Activated CD8-positive, alpha-beta memory T cell treated with anti-CD3 and anti-CD28 coated beads, Interleukin-2, amount 10 ng/mL, durations not matched to agents 7 days and 5 days (primary cell): ENCODE data around the gene EXOG. TPM values are rescaled to one million over a fixed set of nuclear protein-coding genes. Genes with fewer than 3 reads are reported as not detected.

Source experiments
- ATAC-seq: fragments of 150-1000 bp; cut with Tn5 transposase; one replicate; pipeline ENCODE4 v1.10.0; 2021; ENCODE audit warnings: moderate library complexity
- CTCF ChIA-PET: fragments of 350-600 bp; sonication (Branson Sonifier 250); formaldehyde crosslinking; loops from one replicate; lab custom pipeline; 2021; ENCODE audit warnings: antibody characterized with exemption; lab: Charles Lee
- DNase-seq: peaks from one replicate; pipeline ENCODE4 v3.0.0-alpha.2; 2020
- H3K27ac Mint-ChIP-seq: one replicate; pipeline ENCODE4 v1.8.0; 2021; ENCODE audit warnings: mild to moderate bottlenecking, mixed read lengths
- H3K27me3 Mint-ChIP-seq: one replicate; pipeline ENCODE4 v1.8.0; 2021; ENCODE audit warnings: mixed read lengths
- H3K36me3 Mint-ChIP-seq: one replicate; pipeline ENCODE4 v1.8.0; 2021; ENCODE audit warnings: mild to moderate bottlenecking, mixed read lengths
- H3K4me1 Mint-ChIP-seq: one replicate; pipeline ENCODE4 v1.8.0; 2021; ENCODE audit warnings: mixed read lengths
- H3K4me3 Mint-ChIP-seq: one replicate; pipeline ENCODE4 v1.8.0; 2021; ENCODE audit warnings: mild to moderate bottlenecking, moderate library complexity, mixed read lengths
- H3K9me3 Mint-ChIP-seq: one replicate; pipeline ENCODE4 v1.8.0; 2022; ENCODE audit warnings: low read depth, mixed read lengths
- total RNA-seq, 2 experiments: library from RNA; stranded (reverse); gene quantifications; one replicate each; pipeline ENCODE4 v1.2.3, GENCODE V29; 2021

Gene EXOG
- total RNA-seq, 2 experiments from 2014 or later, result 19.7 to 23.8 TPM

DNA sequence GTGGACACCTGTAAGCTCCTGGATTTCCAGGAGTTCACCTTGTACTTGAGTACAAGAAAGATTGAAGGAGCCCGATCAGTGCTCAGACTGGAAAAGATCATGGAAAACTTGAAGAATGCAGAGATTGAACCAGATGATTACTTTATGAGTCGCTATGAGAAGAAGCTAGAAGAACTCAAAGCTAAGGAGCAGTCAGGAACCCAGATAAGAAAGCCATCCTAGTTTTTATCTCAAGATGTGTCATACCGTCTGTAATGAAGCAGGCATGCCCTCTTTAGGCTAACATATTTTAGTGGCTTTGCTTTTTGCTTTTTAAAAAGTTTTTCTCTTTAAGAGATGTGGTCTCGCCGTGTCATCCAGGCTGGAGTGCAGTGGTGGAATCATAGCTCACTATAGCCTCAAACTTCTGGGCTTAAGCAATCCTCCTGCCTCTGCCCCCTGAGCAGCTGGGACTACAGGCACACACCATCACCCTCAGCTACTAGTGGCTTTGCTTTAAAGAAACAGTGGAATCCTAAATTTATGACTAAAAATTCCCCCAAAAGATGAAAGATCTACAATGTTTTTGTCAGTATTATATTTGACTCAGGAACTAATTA, 28.1 kb downstream of the EXOG start:
- H3K36me3 Mint-ChIP-seq, result peaks cover 12% of the 10 kb centered on the region
- CTCF ChIA-PET, result interaction anchor here (1.0 to 3.0 kb wide), 8 partner anchors 10 to 764 kb away, joined by 3 to 14 read pairs (median 3); partner anchors contain the start of gene EXOG
- no peaks in the 10 kb centered on the region for H3K27me3 Mint-ChIP-seq
- H3K4me1 Mint-ChIP-seq, result peaks cover 20% of the 10 kb centered on the region
- no peak for DNase-seq
- no peaks in the 10 kb centered on the region for H3K9me3 Mint-ChIP-seq
- H3K27ac Mint-ChIP-seq, result no peak overlapping the region
- no peak overlapping the region for H3K4me3 Mint-ChIP-seq
- ATAC-seq, result no peak

GRCh38 chr3:38526792-38527191, 30.7 kb downstream of the EXOG start:
- no peak overlapping the region for H3K4me3 Mint-ChIP-seq
- H3K27me3 Mint-ChIP-seq, result no peaks in the 10 kb centered on the region
- CTCF ChIA-PET, result no interaction called here
- DNase-seq, result no peak
- no peaks in the 10 kb centered on the region for H3K9me3 Mint-ChIP-seq
- H3K4me1 Mint-ChIP-seq, result no peaks in the 10 kb centered on the region
- ATAC-seq, result no peak
- peaks cover 12% of the 10 kb centered on the region for H3K36me3 Mint-ChIP-seq
- no peak overlapping the region for H3K27ac Mint-ChIP-seq

DNA sequence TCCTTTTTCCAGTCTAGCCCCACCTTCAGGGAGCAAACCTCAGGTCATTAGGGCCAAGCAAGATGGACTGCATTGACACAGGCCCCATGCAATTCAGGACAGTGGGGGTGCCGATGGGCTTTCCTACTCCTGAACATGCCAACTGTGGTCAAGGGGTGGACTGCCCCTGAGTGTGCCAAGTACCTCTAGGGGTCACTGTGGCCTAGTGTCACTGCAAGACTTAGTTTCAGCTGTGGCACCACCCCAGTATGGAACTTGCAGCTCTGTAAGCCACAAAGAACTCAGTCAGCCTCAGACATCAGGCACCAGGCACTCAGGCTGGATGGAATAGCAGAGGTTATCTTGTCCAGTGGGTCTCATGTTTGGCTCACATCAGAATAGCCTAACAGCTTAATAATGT, 32.3 kb downstream of the EXOG start:
- ATAC-seq (no peak), DNase-seq (no peak)
- Mint-ChIP-seq H3K36me3 (peaks cover 10% of the 10 kb centered on the region), H3K4me3 (no peak overlapping the region), H3K27me3 (no peaks in the 10 kb centered on the region), H3K4me1 (no peaks in the 10 kb centered on the region), H3K9me3 (no peaks in the 10 kb centered on the region), H3K27ac (no peak overlapping the region)
- CTCF ChIA-PET, result interaction anchor here (1.7 kb wide), 1 partner anchor 32 kb away, joined by 4 read pairs; the partner anchor contains the start of gene EXOG

- H3K4me3 Mint-ChIP-seq, result no peak overlapping the region
- no peaks in the 10 kb centered on the region for H3K4me1 Mint-ChIP-seq
- H3K36me3 Mint-ChIP-seq, result peaks cover 7% of the 10 kb centered on the region
These were observed 36.4 kb downstream of the EXOG start for GRCh38 chr3:38532529-38532928.

GRCh38 chr3:38533285-38533976, 37.3 kb downstream of the EXOG start:
- H3K36me3 Mint-ChIP-seq, result peaks cover 7% of the 10 kb centered on the region
- H3K4me3 Mint-ChIP-seq, result no peak overlapping the region
- H3K27me3 Mint-ChIP-seq, result no peaks in the 10 kb centered on the region
- DNase-seq (no peak), ATAC-seq (no peak)
- no peaks in the 10 kb centered on the region for H3K9me3 Mint-ChIP-seq
- CTCF ChIA-PET, result interaction anchor here (1.4 to 1.6 kb wide), 2 partner anchors 12 kb away, joined by 3 to 7 read pairs; no protein-coding TSS in a partner anchor
- H3K27ac Mint-ChIP-seq, result no peak overlapping the region
- H3K4me1 Mint-ChIP-seq, result no peaks in the 10 kb centered on the region

More at GRCh38 chr3:38532529-38532928, 36.4 kb downstream of the EXOG start:
- ATAC-seq (no peak), DNase-seq (no peak)
- no peaks in the 10 kb centered on the region for H3K9me3 Mint-ChIP-seq
- no peaks in the 10 kb centered on the region for H3K27me3 Mint-ChIP-seq
- H3K27ac Mint-ChIP-seq, result no peak overlapping the region
- CTCF ChIA-PET, result interaction anchor here (1.4 kb wide), 1 partner anchor 11 kb away, joined by 3 read pairs; no protein-coding TSS in a partner anchor

DNA sequence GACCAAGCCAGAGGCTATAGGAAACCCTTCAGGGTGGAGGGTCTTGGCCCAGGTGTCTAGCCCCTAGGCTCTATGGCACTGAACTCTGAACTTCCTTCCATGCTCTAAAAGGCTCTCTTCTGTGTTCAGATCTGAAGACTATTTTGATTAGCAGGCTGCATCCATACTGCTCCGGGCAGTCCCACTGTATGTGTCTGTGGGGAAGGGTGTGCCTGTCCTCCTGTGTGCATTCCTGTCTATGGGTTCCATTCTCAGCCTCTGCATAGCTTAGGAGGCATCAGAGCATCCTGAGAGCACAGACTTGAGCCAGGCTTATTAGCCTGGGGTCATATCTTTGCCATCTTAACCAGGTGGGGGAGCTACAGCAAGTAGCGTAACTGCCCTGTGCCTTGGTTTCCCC, 38.0 kb downstream of the EXOG start:
- H3K9me3 Mint-ChIP-seq, result no peaks in the 10 kb centered on the region
- H3K36me3 Mint-ChIP-seq, result peaks cover 7% of the 10 kb centered on the region
- H3K4me3 Mint-ChIP-seq, result no peak overlapping the region
- no peaks in the 10 kb centered on the region for H3K27me3 Mint-ChIP-seq
- no peaks in the 10 kb centered on the region for H3K4me1 Mint-ChIP-seq
- DNase-seq (no peak), ATAC-seq (no peak)
- H3K27ac Mint-ChIP-seq, result no peak overlapping the region
- CTCF ChIA-PET, result interaction anchor here (0.7 to 1.6 kb wide), 2 partner anchors 10 to 13 kb away, joined by 3 to 7 read pairs; no protein-coding TSS in a partner anchor

DNA sequence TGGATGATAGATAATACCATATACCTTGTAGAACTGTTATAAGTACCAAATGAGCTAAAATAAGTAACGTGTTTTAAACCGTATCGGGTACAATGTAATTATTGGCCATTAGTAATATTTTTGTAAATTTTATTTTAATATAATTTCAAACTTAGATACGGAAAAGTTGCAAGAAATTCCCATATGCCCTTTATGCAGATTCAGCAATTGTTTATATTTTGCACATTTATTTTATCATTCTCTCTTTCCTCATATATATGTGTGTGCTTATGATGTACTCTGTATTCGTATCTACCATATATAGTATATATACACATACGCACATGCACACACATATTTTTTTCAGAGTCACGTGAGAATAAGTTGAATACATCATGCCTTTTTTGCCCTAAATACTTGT, 38.5 kb downstream of the EXOG start:
- Mint-ChIP-seq H3K27me3 (no peaks in the 10 kb centered on the region), H3K9me3 (no peaks in the 10 kb centered on the region), H3K36me3 (peaks cover 7% of the 10 kb centered on the region), H3K4me3 (no peak overlapping the region), H3K4me1 (no peaks in the 10 kb centered on the region), H3K27ac (no peak overlapping the region)
- DNase-seq (no peak), ATAC-seq (no peak)
- CTCF ChIA-PET, result interaction anchor here (0.7 to 1.6 kb wide), 2 partner anchors 11 to 13 kb away, joined by 3 to 7 read pairs; no protein-coding TSS in a partner anchor

GRCh38 chr3:38536671-38537070, 40.5 kb downstream of the EXOG start:
- H3K4me3 Mint-ChIP-seq, result no peak overlapping the region
- no peaks in the 10 kb centered on the region for H3K9me3 Mint-ChIP-seq
- no peak for DNase-seq
- no peak for ATAC-seq
- no peaks in the 10 kb centered on the region for H3K27me3 Mint-ChIP-seq
- no peaks in the 10 kb centered on the region for H3K4me1 Mint-ChIP-seq
- no peak overlapping the region for H3K27ac Mint-ChIP-seq
- CTCF ChIA-PET, result interaction anchor here (1.0 kb wide), 1 partner anchor 15 kb away, joined by 4 read pairs; no protein-coding TSS in a partner anchor
- H3K36me3 Mint-ChIP-seq, result peaks cover 7% of the 10 kb centered on the region

DNA sequence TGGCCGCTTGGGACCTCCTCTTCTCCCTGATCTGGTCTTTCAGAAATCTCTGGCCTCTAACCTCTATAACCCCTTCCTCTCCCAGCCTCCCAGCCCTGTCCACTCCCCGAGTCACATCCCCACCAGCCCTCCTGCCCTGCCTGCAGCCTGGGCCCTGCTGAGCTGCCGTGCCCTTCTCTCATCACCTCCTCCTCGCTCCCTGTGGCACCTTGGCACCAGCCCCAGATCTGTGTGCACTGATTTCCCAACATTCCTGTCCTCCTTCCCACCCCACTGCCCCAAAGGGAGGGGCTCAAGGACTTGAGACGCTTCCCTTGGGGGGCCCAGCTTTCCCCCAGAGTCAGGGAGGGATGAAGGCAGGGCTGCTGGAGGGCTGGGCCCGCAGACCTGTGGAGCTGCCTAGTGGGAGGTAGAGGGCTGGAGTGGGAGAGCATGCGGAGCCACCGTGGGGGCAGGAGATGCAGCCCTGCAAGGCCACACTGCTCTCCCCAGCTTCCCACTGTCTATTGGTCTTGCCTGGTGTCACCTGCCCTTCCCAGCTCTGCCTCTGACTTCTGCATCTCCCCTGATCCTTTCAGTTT, 42.7 kb downstream of the EXOG start:
- H3K27me3 Mint-ChIP-seq, result no peaks in the 10 kb centered on the region

GRCh38 chr3:38541806-38542205, 45.7 kb downstream of the EXOG start:
- no peak overlapping the region for H3K4me3 Mint-ChIP-seq
- CTCF ChIA-PET, result no interaction called here
- H3K9me3 Mint-ChIP-seq, result no peaks in the 10 kb centered on the region
- ATAC-seq (no peak), DNase-seq (no peak)
- H3K36me3 Mint-ChIP-seq, result no peaks in the 10 kb centered on the region
- no peak overlapping the region for H3K27ac Mint-ChIP-seq
- no peaks in the 10 kb centered on the region for H3K4me1 Mint-ChIP-seq
- peaks cover 5% of the 10 kb centered on the region for H3K27me3 Mint-ChIP-seq

More for the DNA sequence above, 42.7 kb downstream of the EXOG start:
- CTCF ChIA-PET, result interaction anchor here (1.5 kb wide), 1 partner anchor 17 kb away, joined by 5 read pairs; no protein-coding TSS in a partner anchor
- Mint-ChIP-seq H3K36me3 (peaks cover 7% of the 10 kb centered on the region), H3K4me1 (no peaks in the 10 kb centered on the region), H3K9me3 (no peaks in the 10 kb centered on the region), H3K27ac (no peak overlapping the region), H3K4me3 (no peak overlapping the region)
- no peak for DNase-seq
- no peak for ATAC-seq

DNA sequence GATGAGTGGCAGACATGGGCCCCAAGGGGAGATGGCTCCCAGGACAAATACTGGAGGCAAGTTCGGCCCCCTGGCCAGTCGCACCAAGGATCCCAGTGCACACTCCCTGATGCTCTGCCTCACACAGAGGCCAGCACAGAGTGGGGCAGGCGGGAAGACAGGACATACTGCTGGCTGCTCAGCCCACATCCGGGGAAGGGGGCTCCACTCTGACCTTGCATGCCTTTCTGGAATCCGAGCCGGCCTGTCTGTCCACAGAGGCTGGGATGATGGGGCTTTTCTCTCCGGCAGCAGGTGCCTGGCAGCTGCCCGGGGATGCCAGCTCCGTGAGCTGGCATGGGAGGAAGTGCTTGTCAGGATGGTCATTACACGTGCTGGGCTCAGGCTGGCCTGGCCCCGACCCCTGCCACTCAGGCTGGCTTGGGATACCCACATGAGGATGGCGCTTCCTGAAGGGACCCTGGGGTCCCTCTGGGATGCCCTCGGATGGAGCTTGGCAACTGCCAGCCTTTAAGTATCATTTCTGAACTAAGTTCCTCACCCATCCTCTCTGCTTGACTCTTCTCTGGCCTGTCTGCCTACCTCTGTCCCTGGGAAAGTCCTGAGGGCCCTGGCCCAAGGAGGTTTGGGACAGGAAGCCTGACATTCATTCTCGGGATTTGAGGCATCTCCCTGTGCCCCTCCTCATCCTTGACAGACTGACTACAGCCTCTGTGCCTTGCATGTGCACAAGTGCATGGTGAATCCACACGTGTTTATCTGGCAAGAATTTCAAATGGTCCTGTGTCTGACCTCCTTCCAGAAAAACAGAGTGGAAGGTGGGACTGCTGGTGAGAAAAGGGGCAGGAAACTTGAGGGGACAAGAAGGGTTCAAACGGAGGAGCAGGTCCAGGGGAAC, 46.5 kb downstream of the EXOG start:
- Mint-ChIP-seq H3K27me3 (peaks cover 5% of the 10 kb centered on the region), H3K36me3 (no peaks in the 10 kb centered on the region), H3K4me1 (no peaks in the 10 kb centered on the region), H3K27ac (no peak overlapping the region), H3K9me3 (no peaks in the 10 kb centered on the region), H3K4me3 (no peak overlapping the region)
- CTCF ChIA-PET, result no interaction called here
- ATAC-seq, result no peak
- no peak for DNase-seq

DNA sequence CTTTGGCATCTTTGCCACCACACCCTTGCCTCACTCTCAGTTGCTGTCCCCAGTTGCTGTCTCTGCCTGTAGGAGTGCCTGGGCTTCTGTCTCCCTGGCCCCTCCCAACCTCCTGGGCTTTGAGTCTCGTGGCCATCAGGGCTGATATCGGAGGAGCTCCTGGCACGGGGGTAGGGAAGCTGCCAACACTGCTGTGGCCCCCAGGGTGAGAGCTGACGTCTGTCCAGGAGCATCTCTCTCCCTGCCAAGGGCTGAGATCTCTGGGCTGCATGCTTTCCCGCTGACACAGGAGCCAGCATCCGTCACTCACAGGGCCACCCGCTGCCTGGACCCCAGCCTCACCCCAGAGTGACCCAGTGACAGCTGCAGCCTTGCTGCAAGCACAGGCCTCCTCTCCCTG, 47.4 kb downstream of the EXOG start:
- H3K4me1 Mint-ChIP-seq, result peaks cover 5% of the 10 kb centered on the region
- ATAC-seq, result no peak
- H3K9me3 Mint-ChIP-seq, result no peaks in the 10 kb centered on the region
- CTCF ChIA-PET, result no interaction called here
- no peak overlapping the region for H3K4me3 Mint-ChIP-seq
- H3K36me3 Mint-ChIP-seq, result no peaks in the 10 kb centered on the region
- peaks cover 5% of the 10 kb centered on the region for H3K27me3 Mint-ChIP-seq
- DNase-seq, result no peak
- no peak overlapping the region for H3K27ac Mint-ChIP-seq

- H3K4me1 Mint-ChIP-seq, result peaks cover 5% of the 10 kb centered on the region
- H3K4me3 Mint-ChIP-seq, result no peak overlapping the region
- ATAC-seq (no peak), DNase-seq (no peak)
- H3K27ac Mint-ChIP-seq, result no peak overlapping the region
- no peaks in the 10 kb centered on the region for H3K9me3 Mint-ChIP-seq
- peaks cover 5% of the 10 kb centered on the region for H3K27me3 Mint-ChIP-seq
- CTCF ChIA-PET, result no interaction called here
- no peaks in the 10 kb centered on the region for H3K36me3 Mint-ChIP-seq
These were observed 48.8 kb downstream of the EXOG start for GRCh38 chr3:38544926-38545325.
